ENCODE measurements around the gene ZNF268. TPM values are rescaled to one million over a fixed set of nuclear protein-coding genes. Genes with fewer than 3 reads are reported as not detected.

The ZNF268 gene
- total and polyA plus RNA-seq, 4 donors = 4.8 to 23.0 (median 10.7) TPM

DNA sequence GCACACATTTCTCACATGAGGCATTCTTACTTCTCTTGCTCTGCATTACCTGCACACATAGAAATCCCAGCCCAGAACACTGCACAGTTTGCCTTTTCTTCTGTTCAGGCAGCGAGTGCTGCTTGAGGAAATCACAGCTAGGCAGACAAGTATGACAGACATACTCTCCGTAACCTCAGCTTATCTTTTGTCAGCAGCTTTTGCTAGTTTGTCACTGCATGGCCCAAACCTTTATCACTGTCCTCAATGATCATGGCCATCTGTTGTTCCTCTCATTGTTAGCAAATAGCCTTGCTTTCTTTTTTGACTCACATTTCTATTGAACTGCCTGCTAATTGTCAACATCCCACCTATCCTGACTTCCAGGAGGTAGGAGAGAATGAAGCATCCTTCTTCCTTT lies 45.5 kb upstream of the ZNF268 start:
- peaks cover 2 to 68% (median 57%) of the 10 kb centered on the region in 4 donors for H3K36me3 ChIP-seq (ENCODE audit: control insufficient read depth in 4 of 4, insufficient read depth in 3 of 4, low read depth in 1 of 4, low read length in 3 of 4)
- DNase-seq (ENCODE audit: low spot score) = no peak
- H3K27ac ChIP-seq (ENCODE audit: low read depth in 1 of 2, low read length in 2 of 2) = no peak overlapping the region
- H3K9ac ChIP-seq (ENCODE audit: low read depth in 1 of 2, low read length in 2 of 2) = no peak overlapping the region
- H3K4me3 ChIP-seq (ENCODE audit: low read depth in 1 of 3, low read length in 3 of 3) = peak overlapping the region in 2 of 3 donors; percentile 36 to 82
- no peaks in the 10 kb centered on the region for H3K4me1 ChIP-seq (ENCODE audit: control insufficient read depth in 4 of 4, insufficient read depth in 4 of 4, low read length in 3 of 4)
- WGBS = 95% methylated on average over 2 of the region's 2 CpGs
- TF ChIP-seq SP1 (IDR thresholded peaks at IDR 0.05) (no peak), GABPA (IDR thresholded peaks at IDR 0.05 in 1 of 2, conservative IDR thresholded peaks at IDR 0.05 in 1 of 2) (no peak), RAD21 (IDR thresholded peaks at IDR 0.05) (no peak)
- H3K9me3 ChIP-seq (ENCODE audit: control insufficient read depth in 4 of 4, low read length in 3 of 4) = peaks cover 38 to 82% (median 63%) of the 10 kb centered on the region in 4 donors
- no peaks in the 10 kb centered on the region for H3K27me3 ChIP-seq (ENCODE audit: control insufficient read depth in 4 of 4, insufficient read depth in 4 of 4, low read length in 3 of 4)

DNA sequence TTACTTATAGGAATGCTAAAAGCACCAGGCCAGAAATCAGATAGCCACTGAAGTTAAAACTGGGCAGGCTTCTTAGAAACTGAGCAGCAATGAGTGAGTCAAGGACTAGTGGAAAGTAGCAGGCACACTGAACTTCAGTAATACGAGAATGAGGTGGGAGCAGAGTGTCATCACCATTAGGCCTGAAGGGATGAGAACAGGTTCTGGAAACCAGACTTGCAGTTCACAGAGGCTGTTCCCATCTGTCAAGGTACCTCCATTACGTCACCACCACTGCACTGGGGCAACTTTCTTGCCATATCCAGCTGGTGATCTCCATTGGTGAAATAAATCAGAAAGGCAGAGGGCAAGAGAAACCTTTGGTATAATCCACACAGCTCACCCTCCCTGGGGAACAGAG lies 35.3 kb upstream of the ZNF268 start:
- Histone ChIP-seq H3K36me3 (ENCODE audit: control insufficient read depth in 4 of 4, insufficient read depth in 3 of 4, low read depth in 1 of 4, low read length in 3 of 4) (peaks cover 14 to 68% (median 56%) of the 10 kb centered on the region in 4 donors), H3K27ac (ENCODE audit: low read depth in 1 of 2, low read length in 2 of 2) (no peak overlapping the region)

More for the DNA sequence above, 35.3 kb upstream of the ZNF268 start:
- Histone ChIP-seq H3K9me3 (ENCODE audit: control insufficient read depth in 4 of 4, low read length in 3 of 4) (peaks cover 40 to 81% (median 55%) of the 10 kb centered on the region in 4 donors), H3K4me1 (ENCODE audit: control insufficient read depth in 4 of 4, insufficient read depth in 4 of 4, low read length in 3 of 4) (no peaks in the 10 kb centered on the region), H3K9ac (ENCODE audit: low read depth in 1 of 2, low read length in 2 of 2) (no peak overlapping the region), H3K4me3 (ENCODE audit: low read depth in 1 of 3, low read length in 3 of 3) (peak overlapping the region in 2 of 3 donors; percentile 55 to 64), H3K27me3 (ENCODE audit: control insufficient read depth in 4 of 4, insufficient read depth in 4 of 4, low read length in 3 of 4) (no peaks in the 10 kb centered on the region)
- TF ChIP-seq JUND (IDR thresholded peaks at IDR 0.05) = no peak
- TF ChIP-seq TAF1 (conservative IDR thresholded peaks at IDR 0.05) = no peak
- no peak for TF ChIP-seq NR2F2 (IDR thresholded peaks at IDR 0.05)
- TF ChIP-seq FOXA2 (IDR thresholded peaks at IDR 0.05) = no peak
- no peak for TF ChIP-seq MAX (IDR thresholded peaks at IDR 0.05)
- TF ChIP-seq, protein P1, sequence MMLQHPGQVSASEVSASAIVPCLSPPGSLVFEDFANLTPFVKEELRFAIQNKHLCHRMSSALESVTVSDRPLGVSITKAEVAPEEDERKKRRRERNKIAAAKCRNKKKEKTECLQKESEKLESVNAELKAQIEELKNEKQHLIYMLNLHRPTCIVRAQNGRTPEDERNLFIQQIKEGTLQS (IDR thresholded peaks at IDR 0.05) = no peak
- TF ChIP-seq YY1 (IDR thresholded peaks at IDR 0.05) = no peak
- TF ChIP-seq, protein P2, sequence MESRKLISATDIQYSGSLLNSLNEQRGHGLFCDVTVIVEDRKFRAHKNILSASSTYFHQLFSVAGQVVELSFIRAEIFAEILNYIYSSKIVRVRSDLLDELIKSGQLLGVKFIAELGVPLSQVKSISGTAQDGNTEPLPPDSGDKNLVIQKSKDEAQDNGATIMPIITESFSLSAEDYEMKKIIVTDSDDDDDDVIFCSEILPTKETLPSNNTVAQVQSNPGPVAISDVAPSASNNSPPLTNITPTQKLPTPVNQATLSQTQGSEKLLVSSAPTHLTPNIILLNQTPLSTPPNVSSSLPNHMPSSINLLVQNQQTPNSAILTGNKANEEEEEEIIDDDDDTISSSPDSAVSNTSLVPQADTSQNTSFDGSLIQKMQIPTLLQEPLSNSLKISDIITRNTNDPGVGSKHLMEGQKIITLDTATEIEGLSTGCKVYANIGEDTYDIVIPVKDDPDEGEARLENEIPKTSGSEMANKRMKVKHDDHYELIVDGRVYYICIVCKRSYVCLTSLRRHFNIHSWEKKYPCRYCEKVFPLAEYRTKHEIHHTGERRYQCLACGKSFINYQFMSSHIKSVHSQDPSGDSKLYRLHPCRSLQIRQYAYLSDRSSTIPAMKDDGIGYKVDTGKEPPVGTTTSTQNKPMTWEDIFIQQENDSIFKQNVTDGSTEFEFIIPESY (IDR thresholded peaks at IDR 0.05) = no peak
- TF ChIP-seq GABPA (IDR thresholded peaks at IDR 0.05 in 1 of 2, conservative IDR thresholded peaks at IDR 0.05 in 1 of 2) = no peak
- TF ChIP-seq RXRA (IDR thresholded peaks at IDR 0.05) = no peak
- no peak for TF ChIP-seq CTCF (IDR thresholded peaks at IDR 0.05; ENCODE audit: low read depth, low read length, missing input control)
- no peak for DNase-seq (ENCODE audit: low spot score)
- WGBS = 97% methylated on average over 2 of the region's 2 CpGs

Measured in liver (tissue), 9 donors.